ENCODE results near the gene PYGO2. TPM values are rescaled to one million over a fixed set of nuclear protein-coding genes. Genes with fewer than 3 reads are reported as not detected.

The PYGO2 gene, protein sequence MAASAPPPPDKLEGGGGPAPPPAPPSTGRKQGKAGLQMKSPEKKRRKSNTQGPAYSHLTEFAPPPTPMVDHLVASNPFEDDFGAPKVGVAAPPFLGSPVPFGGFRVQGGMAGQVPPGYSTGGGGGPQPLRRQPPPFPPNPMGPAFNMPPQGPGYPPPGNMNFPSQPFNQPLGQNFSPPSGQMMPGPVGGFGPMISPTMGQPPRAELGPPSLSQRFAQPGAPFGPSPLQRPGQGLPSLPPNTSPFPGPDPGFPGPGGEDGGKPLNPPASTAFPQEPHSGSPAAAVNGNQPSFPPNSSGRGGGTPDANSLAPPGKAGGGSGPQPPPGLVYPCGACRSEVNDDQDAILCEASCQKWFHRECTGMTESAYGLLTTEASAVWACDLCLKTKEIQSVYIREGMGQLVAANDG
- 43.8 and 44.7 TPM in 2 replicates for total RNA-seq

GRCh38 chr1:154961207-154962155 is at the start of gene PYGO2:
Gene PYGO2, minus strand, starts transcription at chr1:154961782. Its CDS starts 206 bp downstream, at chr1:154961576.
- intact Hi-C loops (cut with micrococcal nuclease), result loop anchor here (1.0 to 2.0 kb wide), 2 partner anchors 13 to 55 kb away; partner anchors contain the start of gene CKS1B

GRCh38 chr1:155011004-155011416 is 49.4 kb upstream of the PYGO2 start:
- intact Hi-C loops (cut with micrococcal nuclease), result no loop called here

GRCh38 chr1:155010211-155010918 is 48.8 kb upstream of the PYGO2 start:
- intact Hi-C loops (cut with micrococcal nuclease), result no loop called here

DNA sequence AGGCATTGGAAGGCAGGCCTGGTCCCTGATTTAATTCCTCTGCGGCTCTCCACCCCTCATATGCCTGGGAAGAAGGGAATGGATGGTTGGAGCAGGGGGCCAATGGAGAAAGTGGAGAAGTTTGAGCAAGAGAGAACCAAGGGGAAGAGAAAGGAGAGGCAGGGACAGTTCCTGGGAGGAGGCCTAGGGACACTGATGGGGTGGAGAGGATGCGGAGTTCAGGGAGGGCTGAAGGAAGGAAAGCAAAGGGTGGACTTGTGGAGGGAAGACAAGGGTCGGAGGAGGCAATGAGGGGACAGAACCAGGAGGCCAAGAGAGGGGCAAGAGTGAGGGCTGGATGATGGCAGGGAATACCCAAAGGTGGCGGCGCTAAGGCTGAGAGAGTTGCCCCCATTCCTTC is 48.2 kb upstream of the PYGO2 start:
- intact Hi-C loops (cut with micrococcal nuclease), result no loop called here

- intact Hi-C loops (cut with micrococcal nuclease), result no loop called here
Observed at GRCh38 chr1:155009221-155009711, 47.7 kb upstream of the PYGO2 start.

- intact Hi-C loops (cut with micrococcal nuclease), result no loop called here
Observed at GRCh38 chr1:155008015-155008941, 46.7 kb upstream of the PYGO2 start.

DNA sequence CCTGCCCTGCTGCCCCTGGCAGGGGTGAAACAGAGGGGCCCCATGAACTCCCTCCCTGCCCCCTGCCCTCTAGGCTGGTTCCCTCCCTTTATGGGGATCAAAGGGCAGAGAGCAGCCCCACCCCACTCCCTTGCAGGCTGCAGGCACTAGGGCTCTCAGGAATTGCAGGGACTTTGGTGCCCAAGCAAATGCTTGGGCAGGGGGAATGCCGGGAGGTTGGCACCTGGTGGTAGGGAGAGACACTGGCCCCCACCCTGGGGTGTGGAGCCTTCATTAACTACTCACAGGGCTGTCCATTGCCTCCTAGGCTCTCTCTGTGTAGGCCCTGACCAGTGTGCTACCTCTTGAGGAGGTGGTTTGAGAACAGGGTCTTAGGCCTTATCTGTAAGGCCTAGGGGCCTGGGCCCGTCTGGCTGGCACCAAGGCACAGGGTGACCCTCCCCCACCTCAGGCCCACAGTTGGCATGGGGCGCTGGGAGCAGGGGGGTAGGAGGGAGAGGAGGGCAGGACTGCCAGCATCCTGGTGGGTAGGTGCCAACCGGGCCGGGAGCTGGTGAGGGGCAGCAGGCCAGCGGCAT is 45.8 kb upstream of the PYGO2 start:
- intact Hi-C loops (cut with micrococcal nuclease), result no loop called here

GRCh38 chr1:155006601-155007101 is 45.1 kb upstream of the PYGO2 start:
- intact Hi-C loops (cut with micrococcal nuclease), result no loop called here

DNA sequence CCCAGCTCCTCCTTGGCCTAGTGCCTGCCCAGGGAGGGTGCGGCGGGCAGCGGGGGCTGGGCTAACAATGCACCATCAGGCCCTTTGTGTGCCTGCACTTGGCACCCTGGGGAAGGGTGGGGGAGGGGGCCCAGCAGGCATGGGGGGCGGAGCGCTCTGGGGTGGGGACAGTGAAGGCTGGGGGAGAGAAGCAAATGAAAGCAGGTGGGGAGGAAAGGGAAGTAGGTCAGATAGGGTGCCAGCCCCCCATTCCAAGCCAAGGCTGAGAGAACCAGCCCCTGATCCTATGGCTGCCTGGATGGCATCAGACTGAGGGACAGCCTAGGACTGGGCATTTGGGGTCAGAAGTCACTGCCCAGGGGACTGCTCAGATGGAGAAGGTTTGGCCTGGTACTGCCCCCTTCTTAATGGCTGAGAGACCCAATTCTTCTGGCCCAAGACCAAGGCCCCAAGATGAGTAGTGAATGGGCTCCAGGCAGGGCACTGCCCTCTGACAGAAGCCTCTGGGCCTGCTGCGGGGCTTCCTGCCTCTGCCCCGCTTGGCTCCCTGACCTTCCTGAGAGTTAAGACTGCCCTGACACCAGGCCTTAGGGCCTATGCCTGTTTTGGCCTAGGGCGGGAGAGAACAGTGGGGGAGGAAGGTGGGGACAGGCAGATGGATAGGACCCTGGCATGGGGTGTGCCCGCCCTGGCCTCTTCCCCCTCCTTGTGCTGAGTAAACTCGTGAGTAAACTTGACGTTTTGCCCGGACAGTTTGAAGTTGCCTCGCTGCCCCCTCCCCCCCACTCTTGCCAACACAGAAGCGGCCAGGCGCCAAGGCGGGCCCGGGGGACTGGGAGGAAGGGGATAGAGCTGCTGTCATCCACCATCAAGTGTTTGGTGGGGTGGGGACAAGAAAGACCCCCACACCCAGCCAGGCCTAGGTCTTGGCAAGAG is 43.8 kb upstream of the PYGO2 start:
- intact Hi-C loops (cut with micrococcal nuclease), result no loop called here

- intact Hi-C loops (cut with micrococcal nuclease), result loop anchor here (5.0 kb wide), 1 partner anchor 1498 kb away; the partner anchor contains the start of gene MEF2D
Observed at GRCh38 chr1:155004352-155005075, 42.9 kb upstream of the PYGO2 start.

GRCh38 chr1:155003766-155004351 is 42.3 kb upstream of the PYGO2 start:
- intact Hi-C loops (cut with micrococcal nuclease), result loop anchor here (2.0 to 5.0 kb wide), 2 partner anchors 81 to 1498 kb away; partner anchors contain the start of gene MEF2D

- intact Hi-C loops (cut with micrococcal nuclease), result loop anchor here (2.0 to 5.0 kb wide), 2 partner anchors 82 to 1499 kb away; partner anchors contain the start of gene MEF2D
Observed at GRCh38 chr1:155003227-155003765, 41.7 kb upstream of the PYGO2 start.

DNA sequence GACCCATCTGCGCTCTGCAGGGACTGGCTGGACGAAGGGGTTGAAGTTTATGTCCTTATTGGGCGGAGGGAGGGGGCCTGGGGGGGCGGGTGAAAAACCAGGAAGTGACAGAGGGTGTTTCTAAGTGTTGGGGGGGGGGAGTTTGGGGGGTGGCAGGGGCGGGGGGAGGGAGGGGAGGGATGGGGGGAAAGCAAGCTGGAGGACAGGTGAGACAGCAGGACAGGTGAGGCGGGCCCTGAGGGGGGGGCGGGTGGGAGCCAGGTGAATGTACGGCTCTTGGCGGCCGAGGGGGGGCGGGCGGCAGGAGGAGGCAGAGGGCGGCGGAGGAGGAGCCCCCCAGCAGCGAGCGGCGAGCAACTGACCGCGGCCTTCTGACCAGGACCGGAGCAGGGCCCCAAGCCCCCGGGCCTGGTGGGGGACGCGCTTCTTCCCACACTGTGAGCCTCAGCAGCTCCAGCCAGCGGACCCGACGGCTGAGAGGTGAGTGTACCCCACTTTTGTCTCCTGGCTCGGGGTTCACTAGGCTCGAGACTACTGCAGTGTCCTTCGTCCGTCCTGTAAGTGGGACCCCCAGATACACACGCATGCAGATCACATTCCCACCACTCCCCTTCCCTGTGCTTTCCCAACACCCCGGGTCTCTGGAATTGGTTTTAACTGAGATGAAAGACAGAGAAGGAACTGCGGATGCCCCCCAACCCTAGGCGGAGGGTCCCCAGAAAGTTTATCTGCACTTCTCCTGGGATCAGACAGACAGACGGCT is 41.1 kb upstream of the PYGO2 start, which contains the start of gene ZBTB7B:
Gene ZBTB7B (plus strand): TSS at position 339 of the 763 bp plus-strand sequence. CDS start 11,859 bp downstream, outside the sequence.
- intact Hi-C loops (cut with micrococcal nuclease), result loop anchor here (1.0 to 5.0 kb wide), 4 partner anchors 28 to 1500 kb away; partner anchors contain the start of genes CKS1B, EFNA4 and MEF2D

GRCh38 chr1:155001675-155002463 is 40.3 kb upstream of the PYGO2 start:
- intact Hi-C loops (cut with micrococcal nuclease), result loop anchor here (1.0 to 5.0 kb wide), 7 partner anchors 19 to 1500 kb away; partner anchors contain the start of genes CKS1B, EFNA4, FLAD1 and MEF2D

DNA sequence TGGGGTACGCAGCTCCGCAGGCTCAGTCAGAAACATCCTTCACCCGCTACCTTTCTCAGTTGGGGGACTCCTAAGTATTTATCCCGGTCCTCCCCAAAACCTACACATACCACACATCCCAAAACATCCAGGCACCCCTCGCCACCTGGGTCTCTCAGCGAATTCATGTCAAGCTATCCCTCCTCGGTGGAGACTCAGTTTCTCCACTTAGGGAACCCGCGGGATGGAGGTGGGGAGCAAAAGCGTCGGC is 39.8 kb upstream of the PYGO2 start:
- intact Hi-C loops (cut with micrococcal nuclease), result loop anchor here (1.0 to 5.0 kb wide), 4 partner anchors 18 to 1501 kb away; partner anchors contain the start of genes FLAD1 and MEF2D
